Measurements from ENCODE around the gene TMEM250.

- TF ChIP-seq POLR2A (IDR thresholded peaks at IDR 0.05) (no peak), CTCF (IDR thresholded peaks at IDR 0.05) (no peak)
These were observed 39.0 kb upstream of the TMEM250 start for GRCh38 chr9:136157477-136158265.
